Neural cell (in vitro differentiated cells): Measurements from ENCODE around the gene EXOC6B. TPM values are rescaled to one million over a fixed set of nuclear protein-coding genes. Genes with fewer than 3 reads are reported as not detected.

ENCODE experiments used
- H2AFZ ChIP-seq: fragments of 200-600, 300-800 bp; sonication (generic), shearing (Covaris generic); 2 replicates; pipeline ENCODE4 v1.6.0; 2014; ENCODE audit warnings: low read depth, mild to moderate bottlenecking, antibody characterized with exemption, low read length, moderate library complexity
- H3F3A ChIP-seq: fragments of 200-600 bp; shearing (Covaris generic); 2 replicates; pipeline ENCODE4 v1.6.1; 2016; ENCODE audit warnings: mild to moderate bottlenecking, moderate library complexity, mixed read lengths, antibody characterized with exemption, low read length; ENCODE audit not compliant: insufficient read depth, poor library complexity, severe bottlenecking
- H3K27ac ChIP-seq: fragments of 200-600, 300-800 bp; sonication (generic), shearing (Covaris generic); 2 replicates; pipeline ENCODE4 v1.5.1; 2014; ENCODE audit warnings: mild to moderate bottlenecking, low read length, moderate library complexity
- H3K27me3 ChIP-seq: fragments of 300-800, 200-600 bp; sonication (generic), shearing (Covaris generic); 2 replicates; pipeline ENCODE4 v1.6.0; 2014; ENCODE audit warnings: mild to moderate bottlenecking, low read depth, low read length, moderate library complexity; ENCODE audit not compliant: insufficient read depth
- H3K36me3 ChIP-seq: fragments of 300-800, 200-600 bp; sonication (generic), shearing (Covaris generic); 2 replicates; pipeline ENCODE4 v1.5.1; 2014; ENCODE audit warnings: mild to moderate bottlenecking, antibody characterized with exemption, low read length, moderate library complexity; ENCODE audit not compliant: insufficient read depth
- H3K4me2 ChIP-seq: fragments of 300-800, 200-600 bp; sonication (generic), shearing (Covaris generic); 2 replicates; pipeline ENCODE4 v1.6.0; 2014; ENCODE audit warnings: mild to moderate bottlenecking, low read length
- H3K4me3 ChIP-seq: fragments of 300-800, 200-600 bp; sonication (generic), shearing (Covaris generic); 2 replicates; pipeline ENCODE4 v1.5.1; 2014; ENCODE audit warnings: mild to moderate bottlenecking, low read length, moderate library complexity
- H3K79me2 ChIP-seq: fragments of 200-600 bp; shearing (Covaris generic); replicated peaks from 2 replicates; pipeline ENCODE4 v1.6.0; 2014; ENCODE audit warnings: mild to moderate bottlenecking, low read length, moderate library complexity; ENCODE audit not compliant: insufficient read depth
- H3K9ac ChIP-seq: fragments of 300-800, 200-600 bp; sonication (generic), shearing (Covaris generic); 2 replicates; pipeline ENCODE4 v1.6.1; 2016; ENCODE audit warnings: mild to moderate bottlenecking, low read length, mixed read lengths
- H3K9me2 ChIP-seq: fragments of 200-600 bp; shearing (Covaris generic); 2 replicates; pipeline ENCODE4 v1.6.1; 2016; ENCODE audit warnings: mild to moderate bottlenecking, low read length, mixed read lengths; ENCODE audit not compliant: insufficient read depth
- H3K9me3 ChIP-seq: fragments of 200-600, 300-800 bp; sonication (generic), shearing (Covaris generic); 2 replicates; pipeline ENCODE4 v1.6.1; 2016; ENCODE audit warnings: mild to moderate bottlenecking, mixed run types, low read length, moderate library complexity, mixed read lengths
- H4K20me1 ChIP-seq: fragments of 200-600 bp; shearing (Covaris generic); 2 replicates; pipeline ENCODE4 v1.6.1; 2016; ENCODE audit warnings: mild to moderate bottlenecking, mixed run types; ENCODE audit not compliant: insufficient read depth
- EP300 ChIP-seq: fragments of 450-650 bp; conservative IDR thresholded peaks from 2 replicates; pipeline ENCODE4 v1.6.1; 2014; ENCODE audit warnings: antibody characterized with exemption, mild to moderate bottlenecking, moderate library complexity; ENCODE audit not compliant: poor library complexity, severe bottlenecking
- EZH2 ChIP-seq: fragments of 200-600, 300-800 bp; shearing (Covaris generic), sonication (generic); IDR thresholded peaks from 2 replicates; pipeline ENCODE4 v1.6.1; 2014; ENCODE audit warnings: antibody characterized with exemption, low read length, borderline replicate concordance, mild to moderate bottlenecking; ENCODE audit not compliant: insufficient read depth, poor library complexity, severe bottlenecking
- MXI1 ChIP-seq: fragments of 450-650 bp; conservative IDR thresholded peaks from 2 replicates; pipeline ENCODE4 v1.6.1; 2014; ENCODE audit warnings: antibody characterized with exemption, mild to moderate bottlenecking; ENCODE audit not compliant: poor library complexity, severe bottlenecking
- POLR2AphosphoS5 ChIP-seq: IDR thresholded peaks from 2 replicates; pipeline ENCODE4 v1.6.1; 2012
- RAD21 ChIP-seq: fragments of 450-650 bp; conservative IDR thresholded peaks from 2 replicates; pipeline ENCODE4 v1.6.1; 2014; ENCODE audit warnings: antibody characterized with exemption, mild to moderate bottlenecking, moderate library complexity
- SMC3 ChIP-seq: fragments of 450-650 bp; conservative IDR thresholded peaks from 2 replicates; pipeline ENCODE4 v1.6.1; 2014; ENCODE audit warnings: antibody characterized with exemption, mild to moderate bottlenecking, moderate library complexity; ENCODE audit not compliant: poor library complexity
- TAF1 ChIP-seq: IDR thresholded peaks from 2 replicates; pipeline ENCODE4 v1.6.1; 2012; ENCODE audit warnings: low read depth
- polyA plus RNA-seq: library from polyadenylated mRNA; depleted of rRNA; stranded (reverse); fragments of >200 nt; gene quantifications from 2 replicates; pipeline ENCODE4 v1.2.3, GENCODE V29; 2014
- TF ChIP-seq, protein P1 (sequence below): fragments of 450-650 bp; IDR thresholded peaks from 2 replicates; pipeline ENCODE4 v1.5.1; 2014; ENCODE audit warnings: antibody characterized with exemption, mild to moderate bottlenecking, moderate library complexity; ENCODE audit not compliant: poor library complexity, severe bottlenecking
- TF ChIP-seq, protein P2 (sequence below): IDR thresholded peaks from 2 replicates; pipeline ENCODE4 v1.6.1; 2012; ENCODE audit warnings: borderline replicate concordance

EXOC6B gene
- polyA plus RNA-seq, 1 donor from 2014 or later = 23.4 TPM

DNA sequence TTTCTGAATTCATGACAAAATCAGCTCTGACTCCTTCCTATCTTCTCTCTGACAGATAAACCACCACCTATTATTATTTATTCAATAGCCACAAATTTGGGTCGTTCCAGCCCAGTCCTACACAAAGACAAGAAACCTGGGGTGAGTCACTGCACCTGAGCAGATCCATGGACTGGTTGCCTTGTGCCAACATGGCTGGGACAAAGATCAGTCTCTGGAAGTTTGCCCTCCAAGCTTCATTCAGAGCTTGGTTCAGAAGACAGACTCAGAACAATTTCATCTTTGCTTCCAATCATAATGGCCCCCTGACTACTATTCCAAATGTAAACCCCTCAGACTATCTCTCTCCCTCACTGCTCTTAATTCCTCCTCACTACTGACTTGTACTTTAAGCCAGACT, 9.6 kb upstream of the EXOC6B start:
- H3K4me3 ChIP-seq = no peak overlapping the region
- H3K9ac ChIP-seq = no peak overlapping the region
- H2AFZ ChIP-seq = no peak overlapping the region
- H3K9me3 ChIP-seq = no peaks in the 10 kb centered on the region
- H3K79me2 ChIP-seq = no peaks in the 10 kb centered on the region
- H3K36me3 ChIP-seq = no peaks in the 10 kb centered on the region
- no peaks in the 10 kb centered on the region for H4K20me1 ChIP-seq
- no peak for TF ChIP-seq TAF1
- no peak for TF ChIP-seq RAD21
- TF ChIP-seq, protein P1, sequence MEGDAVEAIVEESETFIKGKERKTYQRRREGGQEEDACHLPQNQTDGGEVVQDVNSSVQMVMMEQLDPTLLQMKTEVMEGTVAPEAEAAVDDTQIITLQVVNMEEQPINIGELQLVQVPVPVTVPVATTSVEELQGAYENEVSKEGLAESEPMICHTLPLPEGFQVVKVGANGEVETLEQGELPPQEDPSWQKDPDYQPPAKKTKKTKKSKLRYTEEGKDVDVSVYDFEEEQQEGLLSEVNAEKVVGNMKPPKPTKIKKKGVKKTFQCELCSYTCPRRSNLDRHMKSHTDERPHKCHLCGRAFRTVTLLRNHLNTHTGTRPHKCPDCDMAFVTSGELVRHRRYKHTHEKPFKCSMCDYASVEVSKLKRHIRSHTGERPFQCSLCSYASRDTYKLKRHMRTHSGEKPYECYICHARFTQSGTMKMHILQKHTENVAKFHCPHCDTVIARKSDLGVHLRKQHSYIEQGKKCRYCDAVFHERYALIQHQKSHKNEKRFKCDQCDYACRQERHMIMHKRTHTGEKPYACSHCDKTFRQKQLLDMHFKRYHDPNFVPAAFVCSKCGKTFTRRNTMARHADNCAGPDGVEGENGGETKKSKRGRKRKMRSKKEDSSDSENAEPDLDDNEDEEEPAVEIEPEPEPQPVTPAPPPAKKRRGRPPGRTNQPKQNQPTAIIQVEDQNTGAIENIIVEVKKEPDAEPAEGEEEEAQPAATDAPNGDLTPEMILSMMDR = no peak
- no peak for TF ChIP-seq EP300
- no peak overlapping the region for H3K4me2 ChIP-seq
- no peaks in the 10 kb centered on the region for H3K27me3 ChIP-seq
- no peak overlapping the region for H3K27ac ChIP-seq
- no peaks in the 10 kb centered on the region for H3F3A ChIP-seq
- no peaks in the 10 kb centered on the region for H3K9me2 ChIP-seq

DNA sequence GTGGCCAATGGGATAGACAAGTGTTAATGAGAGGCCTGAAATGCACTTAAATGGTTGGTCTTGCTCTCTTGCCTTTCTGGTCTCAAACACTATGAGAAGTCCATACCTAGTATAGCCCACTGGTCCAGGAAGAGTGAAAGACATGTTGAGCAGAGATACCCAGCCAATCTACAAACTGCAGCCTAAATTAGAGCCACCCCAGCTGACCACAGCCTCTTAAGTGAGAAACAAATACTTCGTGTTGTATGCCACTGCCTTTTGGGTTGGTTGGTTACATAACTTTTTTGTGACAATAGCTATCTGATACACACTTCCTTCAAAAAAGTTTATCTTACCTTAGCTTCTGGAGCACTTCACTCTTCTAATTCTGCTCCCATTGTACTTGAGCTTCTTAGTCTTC, 8.8 kb upstream of the EXOC6B start:
- H4K20me1 ChIP-seq = no peaks in the 10 kb centered on the region
- no peak for TF ChIP-seq EP300
- TF ChIP-seq, protein P2, sequence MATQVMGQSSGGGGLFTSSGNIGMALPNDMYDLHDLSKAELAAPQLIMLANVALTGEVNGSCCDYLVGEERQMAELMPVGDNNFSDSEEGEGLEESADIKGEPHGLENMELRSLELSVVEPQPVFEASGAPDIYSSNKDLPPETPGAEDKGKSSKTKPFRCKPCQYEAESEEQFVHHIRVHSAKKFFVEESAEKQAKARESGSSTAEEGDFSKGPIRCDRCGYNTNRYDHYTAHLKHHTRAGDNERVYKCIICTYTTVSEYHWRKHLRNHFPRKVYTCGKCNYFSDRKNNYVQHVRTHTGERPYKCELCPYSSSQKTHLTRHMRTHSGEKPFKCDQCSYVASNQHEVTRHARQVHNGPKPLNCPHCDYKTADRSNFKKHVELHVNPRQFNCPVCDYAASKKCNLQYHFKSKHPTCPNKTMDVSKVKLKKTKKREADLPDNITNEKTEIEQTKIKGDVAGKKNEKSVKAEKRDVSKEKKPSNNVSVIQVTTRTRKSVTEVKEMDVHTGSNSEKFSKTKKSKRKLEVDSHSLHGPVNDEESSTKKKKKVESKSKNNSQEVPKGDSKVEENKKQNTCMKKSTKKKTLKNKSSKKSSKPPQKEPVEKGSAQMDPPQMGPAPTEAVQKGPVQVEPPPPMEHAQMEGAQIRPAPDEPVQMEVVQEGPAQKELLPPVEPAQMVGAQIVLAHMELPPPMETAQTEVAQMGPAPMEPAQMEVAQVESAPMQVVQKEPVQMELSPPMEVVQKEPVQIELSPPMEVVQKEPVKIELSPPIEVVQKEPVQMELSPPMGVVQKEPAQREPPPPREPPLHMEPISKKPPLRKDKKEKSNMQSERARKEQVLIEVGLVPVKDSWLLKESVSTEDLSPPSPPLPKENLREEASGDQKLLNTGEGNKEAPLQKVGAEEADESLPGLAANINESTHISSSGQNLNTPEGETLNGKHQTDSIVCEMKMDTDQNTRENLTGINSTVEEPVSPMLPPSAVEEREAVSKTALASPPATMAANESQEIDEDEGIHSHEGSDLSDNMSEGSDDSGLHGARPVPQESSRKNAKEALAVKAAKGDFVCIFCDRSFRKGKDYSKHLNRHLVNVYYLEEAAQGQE = no peak
- no peak for TF ChIP-seq POLR2AphosphoS5
- no peak for TF ChIP-seq MXI1
- TF ChIP-seq SMC3 = no peak
- TF ChIP-seq, protein P1 = no peak
- no peak for TF ChIP-seq RAD21
- TF ChIP-seq EZH2 = no peak
- TF ChIP-seq TAF1 = no peak

More for the DNA sequence above, 8.8 kb upstream of the EXOC6B start:
- Histone ChIP-seq H3K4me3 (no peak overlapping the region), H3K27ac (no peak overlapping the region), H3K9me2 (no peaks in the 10 kb centered on the region), H2AFZ (no peak overlapping the region), H3K36me3 (no peaks in the 10 kb centered on the region), H3K9me3 (no peaks in the 10 kb centered on the region), H3K9ac (no peak overlapping the region), H3F3A (no peaks in the 10 kb centered on the region), H3K27me3 (no peaks in the 10 kb centered on the region), H3K79me2 (no peaks in the 10 kb centered on the region), H3K4me2 (no peak overlapping the region)
